Type B pancreatic cell (in vitro differentiated cells): ENCODE results near the gene CORIN. TPM values are rescaled to one million over a fixed set of nuclear protein-coding genes. Genes with fewer than 3 reads are reported as not detected.

Experiments used
- DNase-seq: peaks from one replicate; pipeline ENCODE4 v3.0.0; 2021; ENCODE audit warnings: mixed read lengths; ENCODE audit not compliant: unreplicated experiment; ENCODE audit errors: extremely low spot score
- H3K27ac Mint-ChIP-seq: 2 replicates; pipeline ENCODE4 v1.8.0; 2021; ENCODE audit warnings: mild to moderate bottlenecking, mixed read lengths
- H3K27me3 Mint-ChIP-seq: 2 replicates; pipeline ENCODE4 v1.8.0; 2021; ENCODE audit warnings: mixed read lengths
- H3K36me3 Mint-ChIP-seq: 2 replicates; pipeline ENCODE4 v1.8.0; 2021; ENCODE audit warnings: mixed read lengths
- H3K4me1 Mint-ChIP-seq: one replicate; pipeline ENCODE4 v1.8.0; 2021; ENCODE audit warnings: mixed read lengths; ENCODE audit not compliant: unreplicated experiment
- H3K4me3 Mint-ChIP-seq: 2 replicates; pipeline ENCODE4 v1.8.0; 2021; ENCODE audit warnings: mild to moderate bottlenecking, mixed read lengths
- H3K9me3 Mint-ChIP-seq: 2 replicates; pipeline ENCODE4 v1.8.0; 2021; ENCODE audit warnings: mixed read lengths
- CTCF ChIP-seq: fragments of 200-600 bp; sonication (generic); conservative IDR thresholded peaks from 2 replicates; pipeline ENCODE4 v1.5.0; 2021; ENCODE audit warnings: antibody characterized with exemption, mild to moderate bottlenecking
- total RNA-seq: library from RNA; stranded (reverse); gene quantifications from 2 replicates; pipeline ENCODE4 v1.2.1, GENCODE V29; 2021; ENCODE audit warnings: low replicate concordance

The CORIN gene
- total RNA-seq, 1 donor from 2014 or later: 34.6 TPM

- Mint-ChIP-seq H3K36me3 (peaks cover 8% of the 10 kb centered on the region), H3K27me3 (no peaks in the 10 kb centered on the region), H3K4me1 (peaks cover 10% of the 10 kb centered on the region), H3K27ac (no peak overlapping the region), H3K9me3 (no peaks in the 10 kb centered on the region), H3K4me3 (no peak overlapping the region)
- TF ChIP-seq CTCF: no peak
- DNase-seq: no peak
Observed at GRCh38 chr4:47597696-47598095, 240.2 kb downstream of the CORIN start.

- Mint-ChIP-seq H3K9me3 (peaks cover 4% of the 10 kb centered on the region), H3K4me3 (no peak overlapping the region), H3K27ac (no peak overlapping the region), H3K27me3 (no peaks in the 10 kb centered on the region), H3K4me1 (no peaks in the 10 kb centered on the region), H3K36me3 (peaks cover 44% of the 10 kb centered on the region)
- no peak for TF ChIP-seq CTCF
- DNase-seq: no peak
Observed at GRCh38 chr4:47590325-47590724, 247.5 kb downstream of the CORIN start.

GRCh38 chr4:47579235-47579634 is 258.6 kb downstream of the CORIN start:
- no peak for DNase-seq
- Mint-ChIP-seq H3K27me3 (no peaks in the 10 kb centered on the region), H3K27ac (no peak overlapping the region), H3K4me1 (peaks cover 10% of the 10 kb centered on the region), H3K9me3 (no peaks in the 10 kb centered on the region), H3K4me3 (no peak overlapping the region), H3K36me3 (peaks cover 24% of the 10 kb centered on the region)
- TF ChIP-seq CTCF: no peak

GRCh38 chr4:47577779-47578553 is 259.9 kb downstream of the CORIN start:
- H3K36me3 Mint-ChIP-seq: peaks cover 28% of the 10 kb centered on the region
- TF ChIP-seq CTCF: no peak
- peaks cover 10% of the 10 kb centered on the region for H3K4me1 Mint-ChIP-seq
- no peaks in the 10 kb centered on the region for H3K9me3 Mint-ChIP-seq
- H3K27ac Mint-ChIP-seq: no peak overlapping the region
- peak overlapping the region; percentile 2 for H3K4me3 Mint-ChIP-seq
- no peak for DNase-seq
- no peaks in the 10 kb centered on the region for H3K27me3 Mint-ChIP-seq

- H3K9me3 Mint-ChIP-seq: no peaks in the 10 kb centered on the region
- DNase-seq: no peak
- H3K4me3 Mint-ChIP-seq: no peak overlapping the region
- no peak overlapping the region for H3K27ac Mint-ChIP-seq
- no peak for TF ChIP-seq CTCF
- H3K4me1 Mint-ChIP-seq: peaks cover 4% of the 10 kb centered on the region
- no peaks in the 10 kb centered on the region for H3K27me3 Mint-ChIP-seq
- H3K36me3 Mint-ChIP-seq: peaks cover 35% of the 10 kb centered on the region
Observed at GRCh38 chr4:47572981-47573380, 264.9 kb downstream of the CORIN start.
